ENCODE data around the gene WDR36. TPM values are rescaled to one million over a fixed set of nuclear protein-coding genes. Genes with fewer than 3 reads are reported as not detected.

WDR36 gene
- polyA plus RNA-seq, 1 donor from 2014 or later: 19.8 TPM

- H3K9me3 Mint-ChIP-seq: no peaks in the 10 kb centered on the region
- peaks cover 3% of the 10 kb centered on the region for H3K27me3 Mint-ChIP-seq
- H3K36me3 Mint-ChIP-seq: no peaks in the 10 kb centered on the region
- peaks cover 0 to 1% (median 0%) of the 10 kb centered on the region in 3 donors for H3K4me1 Mint-ChIP-seq
- H3K4me3 Mint-ChIP-seq: no peak overlapping the region
- no peak overlapping the region for H3K27ac Mint-ChIP-seq
Measured at GRCh38 chr5:111170279-111170678, 78.1 kb downstream of the WDR36 start.

- Mint-ChIP-seq H3K36me3 (no peaks in the 10 kb centered on the region), H3K4me3 (no peak overlapping the region), H3K27ac (no peak overlapping the region)
Measured at GRCh38 chr5:111172504-111172903, 80.4 kb downstream of the WDR36 start.

GRCh38 chr5:111173476-111173875, 81.3 kb downstream of the WDR36 start:
- Mint-ChIP-seq H3K9me3 (no peaks in the 10 kb centered on the region), H3K36me3 (no peaks in the 10 kb centered on the region), H3K4me3 (no peak overlapping the region), H3K27ac (no peak overlapping the region), H3K4me1 (peaks cover 0 to 1% (median 0%) of the 10 kb centered on the region in 3 donors), H3K27me3 (peaks cover 6% of the 10 kb centered on the region)

More at GRCh38 chr5:111172504-111172903, 80.4 kb downstream of the WDR36 start:
- Mint-ChIP-seq H3K4me1 (peaks cover 0 to 1% (median 0%) of the 10 kb centered on the region in 3 donors), H3K9me3 (no peaks in the 10 kb centered on the region), H3K27me3 (peaks cover 6% of the 10 kb centered on the region)

Other genes starting within 250 kb of the WDR36 start
- gene TSLP, start 20.6 kb upstream of the WDR36 start, polyA plus RNA-seq: not detected
- gene CAMK4, start 132.0 kb downstream of the WDR36 start, polyA plus RNA-seq: 9.7 TPM